HG03159 (cell line): ENCODE data around the gene VEZF1.

Source experiments
- ATAC-seq: cut with Tn5 transposase; IDR thresholded peaks from one replicate; pipeline ENCODE4 v1.9.1; 2021; ENCODE audit warnings: mild to moderate bottlenecking, moderate library complexity; ENCODE audit not compliant: unreplicated experiment

Gene VEZF1

GRCh38 chr17:57999010-57999495 lies 11.0 kb upstream of the VEZF1 start:
- ATAC-seq, result no peak

GRCh38 chr17:57997085-57997809 lies 9.2 kb upstream of the VEZF1 start:
- ATAC-seq, result no peak

- ATAC-seq, result peak; percentile 50
These were observed 7.3 kb upstream of the VEZF1 start for GRCh38 chr17:57995076-57995956.

DNA sequence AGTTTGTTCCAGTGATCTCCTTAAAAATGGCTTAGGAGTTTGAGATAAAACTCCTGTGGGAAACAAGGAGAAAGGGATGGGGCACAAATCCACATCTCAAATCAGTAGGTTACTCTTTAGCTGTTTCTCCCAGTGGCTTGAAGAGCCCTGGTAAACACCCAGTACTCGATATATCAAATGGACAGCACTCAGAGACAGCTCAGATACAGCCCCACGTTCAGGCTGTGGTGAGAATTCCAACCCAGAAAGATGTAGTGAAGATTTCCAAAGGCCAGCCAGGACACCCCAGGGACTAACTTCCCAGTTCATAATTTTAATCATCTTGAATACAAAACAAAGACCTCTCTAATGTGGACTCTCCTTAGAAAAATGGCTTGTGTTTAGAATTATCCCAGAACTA lies 6.4 kb upstream of the VEZF1 start:
- no peak for ATAC-seq

GRCh38 chr17:57993471-57994365 lies 5.7 kb upstream of the VEZF1 start:
- no peak for ATAC-seq

DNA sequence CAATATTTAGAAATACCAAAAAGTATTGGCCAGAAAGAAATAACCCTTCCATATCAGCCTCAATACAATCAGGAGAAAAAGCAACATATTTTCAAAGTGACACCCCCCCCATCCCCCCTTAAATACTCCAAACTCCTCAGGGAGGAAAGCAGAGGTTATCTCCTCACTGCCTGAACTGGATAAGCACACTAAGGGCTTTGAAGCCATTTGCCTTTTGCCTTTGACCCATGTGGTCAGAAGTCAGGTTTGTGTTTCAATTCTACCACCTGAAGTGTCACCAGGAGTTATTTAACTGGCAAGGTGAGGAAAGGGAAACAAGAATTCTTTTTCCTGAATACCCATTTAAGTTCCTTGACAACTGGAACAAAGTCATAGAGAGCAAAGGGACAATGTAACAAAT lies 3.5 kb upstream of the VEZF1 start:
- no peak for ATAC-seq

DNA sequence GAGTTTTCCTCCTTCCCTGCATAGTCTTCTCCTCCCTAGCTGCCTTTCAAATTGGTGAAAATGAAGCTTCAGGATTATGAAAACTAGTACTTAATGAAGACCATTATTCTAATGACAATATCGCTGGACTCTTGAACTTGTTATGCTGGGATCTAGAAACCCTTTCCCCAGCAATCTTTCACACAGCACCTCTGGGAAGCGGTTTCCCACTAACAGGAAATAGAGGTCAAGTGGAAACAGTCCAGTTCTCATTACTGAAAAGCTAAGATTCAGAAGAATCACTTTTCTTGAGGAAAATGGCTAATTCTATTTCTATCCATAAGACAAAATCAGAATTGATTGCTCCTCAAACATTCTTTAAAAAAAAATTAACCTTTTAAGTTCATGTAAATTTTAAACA lies 2.0 kb upstream of the VEZF1 start:
- ATAC-seq, result no peak

DNA sequence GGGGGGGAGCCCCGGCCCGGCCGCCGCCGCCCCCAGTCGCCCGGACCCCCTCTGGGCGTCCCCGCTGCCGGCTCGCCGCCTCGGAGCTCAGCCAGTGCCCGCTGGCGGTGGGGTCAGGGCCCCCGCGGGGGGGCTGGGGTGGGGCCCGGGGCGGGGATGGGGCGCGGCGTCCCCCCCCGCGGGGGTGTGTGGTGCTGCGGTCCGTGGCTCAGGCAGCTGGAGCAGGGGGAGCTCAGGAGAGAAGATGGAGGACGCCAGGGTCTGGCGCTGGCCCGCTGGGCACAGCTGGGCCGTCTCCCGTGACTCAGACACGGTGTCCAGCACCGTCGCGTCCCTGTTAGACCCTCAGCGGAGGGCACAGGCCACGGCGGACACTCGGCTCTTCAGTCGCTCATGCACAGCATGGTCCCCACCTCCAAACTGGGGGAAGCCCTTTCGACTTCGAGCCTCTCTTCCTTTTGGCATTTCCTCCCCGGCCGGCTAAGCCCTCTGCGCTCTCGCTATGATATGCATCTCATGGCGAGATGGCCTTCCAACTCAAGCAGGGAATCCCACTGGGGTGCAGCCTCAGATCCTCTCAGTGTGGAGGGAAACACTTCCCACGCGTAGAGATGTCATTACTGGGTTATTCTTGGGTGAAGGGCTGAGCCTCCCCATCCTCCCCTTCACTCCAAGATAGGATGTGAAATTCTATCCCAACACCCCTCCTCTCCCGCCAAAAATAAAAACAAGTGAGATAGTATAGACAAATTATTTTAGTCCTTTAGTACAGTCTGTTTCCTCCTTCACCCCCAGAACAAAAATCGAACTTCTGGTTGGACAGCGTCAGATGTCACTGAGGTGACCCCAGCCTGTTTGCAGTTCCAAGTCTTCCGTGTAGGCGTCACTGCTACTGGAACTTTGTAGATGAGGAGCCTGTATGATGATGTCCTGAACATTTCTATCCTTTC lies 522 bp upstream of the VEZF1 start:
- peak; percentile 75 for ATAC-seq

DNA sequence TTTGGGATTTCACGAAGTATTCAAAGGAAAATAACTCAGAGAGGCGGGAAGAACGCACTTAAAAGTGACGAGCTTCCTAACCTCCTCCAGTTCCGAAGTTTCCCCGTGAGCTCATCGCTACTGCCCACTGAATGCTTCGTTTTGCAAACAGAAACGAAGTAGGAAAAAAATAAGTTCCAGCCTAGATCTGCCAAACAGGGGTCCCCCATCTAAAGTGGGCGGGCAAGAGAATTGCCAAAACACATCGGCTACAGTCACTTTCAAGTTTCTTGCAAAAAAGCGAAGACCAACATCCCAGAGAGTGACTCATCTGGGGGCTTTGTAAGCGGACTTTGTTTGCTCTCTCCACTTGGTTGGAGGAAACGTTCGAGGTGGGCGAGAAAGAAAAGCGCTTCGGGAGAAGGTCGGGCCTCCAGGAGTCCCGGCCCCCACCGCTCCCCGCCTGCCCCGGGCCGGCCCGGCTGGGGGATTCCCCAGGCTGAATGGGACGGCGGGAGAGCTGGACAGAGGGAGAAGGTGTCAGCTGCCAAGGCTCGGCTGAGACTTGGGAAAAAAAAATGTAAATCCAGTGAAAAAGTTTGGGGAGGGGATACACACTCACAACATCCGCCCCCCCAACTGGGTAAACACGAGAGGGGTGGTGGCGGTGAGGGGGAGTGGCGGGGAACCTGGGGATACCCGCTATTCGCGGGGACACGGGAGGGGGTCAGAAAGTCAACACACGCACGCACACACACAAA lies 1.0 kb downstream of the VEZF1 start:
- peak; percentile 2 for ATAC-seq

DNA sequence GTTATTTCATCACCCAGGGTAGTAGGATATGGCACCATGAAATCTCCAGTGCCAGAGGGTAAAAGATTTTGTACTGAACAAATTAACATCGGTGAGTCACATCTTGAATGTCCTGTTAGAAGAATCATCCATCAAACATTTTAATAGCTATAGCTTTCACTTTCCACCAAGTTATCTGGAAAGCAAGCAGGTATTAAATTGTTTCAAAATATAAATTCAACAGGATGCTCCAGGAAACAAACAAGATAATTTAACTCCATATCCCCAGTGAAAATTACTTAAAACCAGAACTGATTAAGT lies 2.4 kb downstream of the VEZF1 start:
- no peak for ATAC-seq

- ATAC-seq, result no peak
These were observed 2.9 kb downstream of the VEZF1 start for GRCh38 chr17:57984936-57985674.

DNA sequence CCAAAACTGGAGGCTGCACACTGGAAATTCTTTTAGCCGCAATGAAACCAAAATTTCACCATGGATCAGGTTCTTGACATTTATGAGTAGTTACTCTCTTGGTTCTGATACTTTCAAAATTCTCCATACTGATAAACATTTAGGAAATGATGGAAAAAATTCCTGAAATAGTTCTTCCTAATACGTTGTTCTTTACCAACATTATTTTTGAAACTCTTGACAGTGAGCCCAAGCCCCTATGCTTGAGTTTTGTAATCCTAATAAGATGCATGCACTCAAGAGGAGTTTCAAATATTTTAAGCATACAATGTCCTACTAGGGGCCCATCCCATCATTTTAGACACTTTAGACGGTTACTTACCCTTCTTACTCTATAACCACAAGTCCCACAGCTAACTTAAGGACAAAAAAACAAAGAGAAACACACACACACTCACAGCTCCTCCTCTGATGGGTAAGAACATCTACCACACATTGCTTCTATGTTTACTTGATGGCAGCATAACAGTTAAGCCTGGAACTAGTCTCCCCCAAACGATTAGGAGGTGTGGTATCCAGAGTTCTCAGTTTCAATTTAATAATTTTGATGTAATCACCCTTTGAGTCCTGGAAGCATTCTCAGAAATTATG lies 3.7 kb downstream of the VEZF1 start:
- ATAC-seq, result no peak

DNA sequence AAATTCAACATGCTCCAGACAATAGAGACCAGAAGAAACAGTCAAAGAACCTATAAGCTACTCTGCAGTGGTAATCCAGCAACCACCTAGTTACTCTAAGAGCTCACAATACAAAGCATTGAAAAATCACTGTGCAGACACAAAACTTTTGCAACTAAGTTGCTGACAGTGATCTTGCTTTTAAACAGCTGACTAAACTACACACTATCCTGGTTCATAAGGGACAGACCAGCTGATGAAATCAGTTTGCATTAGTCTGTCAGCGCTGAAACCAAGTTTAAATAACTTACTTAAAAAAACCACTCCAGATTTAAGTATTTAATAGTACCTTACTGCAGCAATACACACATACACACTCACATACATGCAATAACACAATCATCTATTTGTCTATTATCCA lies 4.6 kb downstream of the VEZF1 start:
- ATAC-seq, result no peak

DNA sequence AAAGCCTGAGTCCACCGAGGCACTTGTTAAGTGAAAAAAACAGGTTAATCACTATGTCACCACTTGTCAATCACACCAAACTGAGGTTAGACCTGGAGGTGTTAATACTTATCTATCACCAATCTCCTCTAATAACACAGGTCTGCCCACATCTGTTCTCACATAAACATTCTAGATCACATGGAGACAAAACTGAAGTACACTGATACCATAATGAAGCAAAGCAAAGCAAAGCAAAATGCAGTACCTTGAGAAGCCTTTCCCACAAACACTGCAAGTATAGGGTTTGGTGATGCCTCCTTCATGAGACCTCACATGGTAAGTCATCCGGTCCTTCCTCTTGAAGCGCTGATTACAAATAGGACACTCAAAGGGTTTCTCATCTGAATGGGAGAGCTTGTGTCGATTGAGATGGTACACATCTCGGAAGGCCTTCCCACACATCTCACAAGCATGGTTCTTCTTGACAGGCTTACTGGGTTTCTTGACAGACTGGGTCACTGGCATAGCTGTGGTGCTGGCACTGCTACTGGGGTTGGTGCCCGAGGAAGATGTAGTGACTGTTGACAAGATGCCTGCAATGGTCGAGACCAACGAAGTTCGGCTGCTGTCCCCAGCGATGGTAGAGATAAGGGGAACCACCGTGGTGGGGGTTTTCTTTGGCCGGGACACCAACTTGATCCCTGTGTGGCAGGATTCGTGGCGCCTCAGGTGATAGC lies 5.4 kb downstream of the VEZF1 start:
- ATAC-seq, result no peak

DNA sequence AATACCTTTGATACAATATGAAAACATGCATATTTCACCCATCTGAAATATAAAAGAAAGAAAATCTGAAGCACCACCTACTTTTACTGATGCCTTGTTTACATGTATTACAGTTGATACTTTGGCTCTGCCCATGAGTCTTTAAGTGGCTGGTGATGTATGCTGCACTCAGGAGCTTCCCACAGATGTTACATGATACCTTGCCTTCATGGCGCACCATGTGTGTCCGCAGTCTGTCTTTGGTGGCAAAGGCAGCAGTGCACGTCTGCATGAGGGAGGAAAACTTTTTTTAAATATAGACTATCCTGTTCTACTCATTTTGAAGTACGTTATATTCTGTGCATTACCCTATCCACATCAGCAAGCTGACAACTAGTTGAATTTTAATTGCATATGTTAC lies 7.5 kb downstream of the VEZF1 start:
- no peak for ATAC-seq

- ATAC-seq, result no peak
These were observed 9.0 kb downstream of the VEZF1 start for GRCh38 chr17:57979076-57979475.

- no peak for ATAC-seq
These were observed 11.5 kb downstream of the VEZF1 start for GRCh38 chr17:57976594-57976993.

DNA sequence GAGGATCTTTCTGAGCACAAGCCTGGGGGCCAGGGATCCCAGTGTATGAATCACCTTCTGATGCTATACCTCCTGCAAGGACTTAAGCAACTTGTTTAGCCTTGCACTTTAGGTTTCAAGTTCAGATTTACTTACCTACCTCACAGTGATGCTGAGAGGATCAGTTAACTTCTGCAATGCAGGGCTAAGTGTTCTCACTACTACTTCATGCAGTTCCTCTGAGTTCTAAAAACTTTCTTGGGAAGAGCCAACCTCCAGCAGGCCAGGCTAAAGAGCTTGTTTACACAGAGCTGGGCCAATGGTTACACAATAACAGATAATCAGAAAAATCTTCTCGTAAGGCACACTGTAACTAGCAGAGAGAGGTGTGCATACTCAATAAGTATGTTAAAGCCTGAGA lies 13.0 kb downstream of the VEZF1 start:
- no peak for ATAC-seq
